NT2/D1 (cell line): ENCODE measurements around the gene PTGIS.

Source experiments
- SUZ12 ChIP-seq: IDR thresholded peaks from 2 replicates; pipeline ENCODE4 v1.6.1; 2011; ENCODE audit not compliant: insufficient read length, insufficient read depth; ENCODE audit errors: extremely low read depth
- YY1 ChIP-seq: IDR thresholded peaks from 2 replicates; pipeline ENCODE4 v1.6.1; 2011; ENCODE audit not compliant: insufficient read length, insufficient read depth
- ZNF274 ChIP-seq: IDR thresholded peaks from 2 replicates; pipeline ENCODE4 v1.6.1; 2011; ENCODE audit warnings: mild to moderate bottlenecking, low read depth, low read length

DNA sequence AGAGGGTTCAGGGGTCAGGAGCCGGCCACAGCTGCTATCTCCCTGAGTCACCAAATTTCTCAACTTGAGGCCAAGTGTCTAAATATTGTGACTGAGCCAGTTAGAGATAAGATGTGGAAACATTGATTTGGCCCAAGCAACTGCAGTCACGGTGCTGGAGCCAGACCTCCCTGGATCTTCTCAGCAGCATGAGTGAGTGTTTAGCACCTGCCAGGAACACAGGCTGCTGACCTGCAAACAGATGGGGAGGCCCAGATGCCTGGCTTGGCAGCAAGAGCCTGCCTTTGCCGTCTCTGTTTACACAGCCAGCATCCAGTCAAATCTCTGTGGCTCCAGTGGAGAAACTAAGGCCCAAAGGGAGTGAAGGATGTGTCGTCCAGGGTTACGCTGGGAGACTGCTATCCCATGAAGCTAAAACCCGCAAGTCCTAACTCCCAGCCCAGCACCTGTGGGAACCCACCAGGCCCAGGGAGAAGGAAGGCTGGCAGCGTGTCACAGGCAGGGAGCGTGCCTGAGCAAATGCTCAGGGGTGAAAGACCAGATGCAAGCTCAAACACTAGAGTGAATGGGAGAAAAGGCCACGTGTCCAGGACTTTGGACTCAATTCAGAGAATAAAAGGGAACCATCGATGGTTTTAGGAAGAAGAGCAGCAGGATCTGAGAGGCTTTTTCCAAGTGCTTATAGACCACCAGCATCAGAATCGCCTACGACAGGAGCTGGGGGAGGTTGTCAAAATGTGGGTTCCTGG is 15.9 kb upstream of the PTGIS start:
- no peak for TF ChIP-seq ZNF274
- TF ChIP-seq YY1, result no peak
- TF ChIP-seq SUZ12, result no peak
